Heart left ventricle (tissue), 16 donors: Measurements from ENCODE around the gene CFAP251. TPM values are rescaled to one million over a fixed set of nuclear protein-coding genes. Genes with fewer than 3 reads are reported as not detected.

Source experiments
- ATAC-seq, 4 donors: fragments of 200-7000 bp; cut with Tn5 transposase; one replicate each; pipeline ENCODE4 v1.9.1; 2020 to 2022; ENCODE audit warnings: moderate library complexity in 4 of 4, mild to moderate bottlenecking in 3 of 4, moderate number of reproducible peaks in 1 of 4
- DNase-seq, 5 donors: peaks; one replicate each; pipeline ENCODE4 v3.0.0-alpha.2; 2020
- H3K27ac ChIP-seq, 12 donors: fragments of 200-600 bp; sonication (generic) in 4 of 12; one replicate each; pipeline versions ENCODE4 v1.5.0 to v1.8.0; 2016 to 2022; ENCODE audit warnings: mild to moderate bottlenecking in 2 of 12
- H3K27me3 ChIP-seq, 9 donors: fragments of 200-600 bp; sonication (generic) in 2 of 9; one replicate each; pipeline versions ENCODE4 v1.5.1 to v1.8.0; 2016 to 2022; ENCODE audit warnings: mild to moderate bottlenecking in 3 of 9
- H3K36me3 ChIP-seq, 9 donors: fragments of 200-600 bp; sonication (generic) in 2 of 9; one replicate each; pipeline versions ENCODE4 v1.5.0 to v1.8.0; 2018 to 2022; ENCODE audit warnings: mild to moderate bottlenecking in 2 of 9
- H3K4me1 ChIP-seq, 12 donors: fragments of 200-600 bp; sonication (generic) in 4 of 12; one replicate each; pipeline versions ENCODE4 v1.5.0 to v1.8.0; 2016 to 2022; ENCODE audit warnings: mild to moderate bottlenecking in 3 of 12
- H3K4me3 ChIP-seq, 12 donors: fragments of 200-600 bp; sonication (generic) in 4 of 12; one replicate each; pipeline versions ENCODE4 v1.5.0 to v1.8.0; 2017 to 2022; ENCODE audit warnings: mild to moderate bottlenecking in 9 of 12, moderate library complexity in 4 of 12
- H3K9me3 ChIP-seq, 12 donors: fragments of 200-600 bp; sonication (generic) in 4 of 12; one replicate each; pipeline versions ENCODE4 v1.5.0 to v1.8.0; 2016 to 2022; ENCODE audit warnings: mild to moderate bottlenecking in 1 of 12
- CTCF ChIP-seq, 12 donors: fragments of 200-600 bp; sonication (generic) in 4 of 12; IDR thresholded peaks; one replicate each; pipeline versions ENCODE4 v1.5.0 to v1.8.0; 2018 to 2022; ENCODE audit warnings: antibody characterized with exemption in 12 of 12, mild to moderate bottlenecking in 5 of 12
- POLR2A ChIP-seq, 2 donors: fragments of 450-650 bp; IDR thresholded peaks; one replicate each; pipeline ENCODE4 v1.6.1; 2017; ENCODE audit warnings: antibody characterized with exemption in 2 of 2, mild to moderate bottlenecking in 2 of 2, moderate library complexity in 2 of 2
- WGBS, 4 donors: extraction: QIAGEN DNeasy Blood & Tissue Kit in 2 of 4; methylation state at CpG; one replicate each; pipeline versions ENCODE4 v1.1.5 to v1.1.7; 2013 to 2018; 5-methylcytosine and 5-hydroxymethylcytosine counted together
- intact Hi-C, 10 donors: fragments of 100-400 bp; cut with DNase I; formaldehyde crosslinking; loops; one replicate each; pipeline versions ENCODE4 v1.11.1 to v1.14.2; 2022
- polyA plus RNA-seq, 2 donors: library from polyadenylated mRNA; stranded (reverse); fragments of 200-250 nt; gene quantifications; one replicate each; pipeline ENCODE4 v1.2.3, GENCODE V29; 2013
- total RNA-seq, 9 donors: library from RNA; depleted of rRNA in 2 of 9; stranded (reverse); fragments of >200 nt in 2 of 9; fragmentation: NEBNext Ultra II Directional in 3 of 9; extraction: Animal tissue kit (Norgen Biotek cat#: 25700) in 3 of 9; gene quantifications; one replicate each; pipeline versions ENCODE4 v1.1.0 to v1.2.4, GENCODE V29; 2016 to 2023
- donor health status: ischemic (EF 13 %, LVEDD 7.1; RV severe dilation, severe dysfunction).
- donor health status: healthy with polysubstance abuse.
- donor health status: DM: no; HTN: yes; CAD: no.
- donor health status: DM: no; HTN: no; CAD: no.
- donor health status: ischemic (EF 25% LVEDD 6.9; RV normal size, moderate dysfunction).
- donor health status: ischemic (EF 25% LVEDD 5.7; RV mildly dilated, moderate dysfunction).
- donor health status: healthy.
- donor health status: DM: yes; HTN: yes; CAD: no.
- donor health status: ischemic (EF 35%, LVEDD 5.7; RV mildly dilated, moderate dysfunction).
- donor health status: nonischemic (EF 11% LVEDD 7.7; RV severe dilation, severe dysfunction).
- donor health status: DM: yes; HTN: yes; CAD: no.
- donor health status: PGD.
- donor health status: ischemic (EF 29% LVEDD 5.4; RV normal size, mild dysfunction).
- donor health status: nonischemic (EF 23%, LVEDD 6.1; RV moderate dilation, normal function).

The CFAP251 gene
- total and polyA plus RNA-seq, 11 donors: 0.60 to 8.0 (median 1.4) TPM

GRCh38 chr12:122005252-122005776, 86.9 kb downstream of the CFAP251 start:
- ATAC-seq (no peak), DNase-seq (peak in 1 of 5 donors; percentile 1)
- Histone ChIP-seq H3K27me3 (no peaks in the 10 kb centered on the region), H3K4me1 (peaks cover 0 to 21% (median 10%) of the 10 kb centered on the region in 12 donors), H3K27ac (peak overlapping the region in 3 of 12 donors; percentile 30 to 64 (median 42)), H3K4me3 (no peak overlapping the region), H3K36me3 (no peaks in the 10 kb centered on the region), H3K9me3 (no peaks in the 10 kb centered on the region)
- no peak for TF ChIP-seq POLR2A (IDR thresholded peaks at IDR 0.05)
- no peak for TF ChIP-seq CTCF (IDR thresholded peaks at IDR 0.05)
- intact Hi-C loops: no loop called here
- 86 to 90% (median 88%) methylated on average over 9 to 11 of the region's 11 CpGs for WGBS, 4 donors

DNA sequence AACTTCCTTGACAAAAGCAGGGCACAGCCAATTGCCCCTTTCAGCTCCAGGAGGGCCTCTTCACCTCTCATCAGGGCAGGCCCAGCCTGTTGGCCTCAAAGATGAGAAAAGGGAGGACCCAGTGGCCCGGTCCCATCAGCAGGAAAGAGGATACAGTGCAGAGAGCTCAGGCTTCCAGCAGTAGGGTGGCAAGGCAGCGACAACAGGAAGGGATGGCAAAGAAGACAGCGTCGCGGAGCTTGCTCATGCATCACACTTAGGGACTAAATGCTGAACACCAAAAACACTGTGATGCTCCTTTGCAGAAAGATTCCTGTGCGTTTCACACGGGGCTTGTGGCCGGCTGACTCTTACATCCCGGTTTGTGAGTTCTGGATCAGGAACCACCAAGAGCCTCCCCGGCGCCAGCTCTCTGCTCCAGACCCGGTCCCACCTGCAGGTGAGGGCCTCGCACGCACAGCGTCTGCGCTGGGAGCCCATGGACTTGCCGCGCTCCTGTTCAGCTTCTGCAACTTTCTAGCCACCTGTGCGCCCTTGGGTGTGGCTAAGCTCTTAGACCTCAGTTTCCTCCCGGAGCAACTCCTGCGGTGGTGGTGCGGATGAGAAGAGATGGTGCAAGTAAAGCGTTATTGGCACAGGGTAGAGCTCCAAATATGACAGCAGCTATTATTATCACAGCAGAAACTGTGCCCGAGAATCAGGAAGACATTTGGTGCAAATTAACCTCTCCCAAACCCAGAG, 88.0 kb downstream of the CFAP251 start:
- ATAC-seq (peak in 2 of 4 donors; percentile 44 to 58), DNase-seq (peak in 1 of 5 donors; percentile 48)
- Histone ChIP-seq H3K4me1 (peaks cover 0 to 21% (median 10%) of the 10 kb centered on the region in 12 donors), H3K4me3 (no peak overlapping the region), H3K27me3 (no peaks in the 10 kb centered on the region), H3K36me3 (no peaks in the 10 kb centered on the region), H3K9me3 (no peaks in the 10 kb centered on the region), H3K27ac (no peak overlapping the region)
- intact Hi-C loops: no loop called here
- WGBS, 4 donors: 73 to 84% (median 82%) methylated on average over 24 of the region's 24 CpGs
- TF ChIP-seq POLR2A (IDR thresholded peaks at IDR 0.05) (no peak), CTCF (IDR thresholded peaks at IDR 0.05) (no peak)

DNA sequence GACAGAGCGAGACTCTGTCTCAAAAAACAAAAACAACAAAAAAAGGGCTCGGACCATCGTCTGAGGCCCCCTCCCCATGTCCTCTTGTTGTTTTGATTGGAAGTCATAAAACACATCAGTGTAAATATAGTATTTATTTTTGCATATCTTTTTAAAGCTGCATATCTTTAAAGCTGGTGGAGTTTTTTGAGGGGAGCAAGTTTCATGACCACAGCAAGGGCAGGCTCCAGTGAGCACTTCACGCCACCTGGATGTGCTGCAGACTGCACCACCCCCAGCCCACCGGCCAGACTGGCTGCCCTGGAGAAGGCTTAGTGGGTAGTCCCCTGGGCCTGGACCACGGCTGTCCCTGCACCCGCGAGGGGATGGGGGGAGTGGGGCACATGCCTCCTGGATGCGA, 91.3 kb downstream of the CFAP251 start:
- peaks cover 0 to 9% (median 5%) of the 10 kb centered on the region in 12 donors for H3K4me1 ChIP-seq
- ATAC-seq (no peak), DNase-seq (peak in 1 of 5 donors; percentile 21)
- H3K9me3 ChIP-seq: no peaks in the 10 kb centered on the region
- H3K4me3 ChIP-seq: no peak overlapping the region
- no peaks in the 10 kb centered on the region for H3K36me3 ChIP-seq
- WGBS, 4 donors: 86 to 92% (median 90%) methylated on average over 9 of the region's 9 CpGs
- TF ChIP-seq CTCF (IDR thresholded peaks at IDR 0.05) (no peak), POLR2A (IDR thresholded peaks at IDR 0.05) (no peak)
- no peak overlapping the region for H3K27ac ChIP-seq
- H3K27me3 ChIP-seq: no peaks in the 10 kb centered on the region
- intact Hi-C loops: no loop called here

- peak in 1 of 5 donors; percentile 11 for DNase-seq
- no peaks in the 10 kb centered on the region for H3K36me3 ChIP-seq
- intact Hi-C loops: no loop called here
- H3K27me3 ChIP-seq: no peaks in the 10 kb centered on the region
- ATAC-seq: no peak
- TF ChIP-seq CTCF (IDR thresholded peaks at IDR 0.05) (no peak), POLR2A (IDR thresholded peaks at IDR 0.05) (no peak)
- H3K4me3 ChIP-seq: no peak overlapping the region
- H3K27ac ChIP-seq: no peak overlapping the region
- no peaks in the 10 kb centered on the region for H3K9me3 ChIP-seq
- WGBS, 4 donors: 86 to 88% (median 87%) methylated on average over 6 of the region's 6 CpGs
- no peaks in the 10 kb centered on the region for H3K4me1 ChIP-seq
Measured at GRCh38 chr12:122012184-122012583, 93.8 kb downstream of the CFAP251 start.
